Head of caudate nucleus (tissue), 42 donors: ENCODE results near the gene NR2E3.
A peak's percentile ranks its signal among the peaks of the same experiment; 100 is the strongest.

ENCODE experiments used
- DNase-seq, 42 donors: peaks; one replicate each; pipeline versions ENCODE4 v3.0.0 to v3.0.0-alpha.2; 2020 to 2021; ENCODE audit warnings: mixed read lengths in 7 of 42
- intact Hi-C: fragments of 100-400 bp; cut with DNase I; formaldehyde crosslinking; loops from one replicate; pipeline ENCODE4 v1.15.0; 2022

NR2E3 gene

GRCh38 chr15:71788646-71789579 is 21.4 kb upstream of the NR2E3 start:
- intact Hi-C loops, result loop anchor here (10.0 kb wide), 1 partner anchor 366 kb away; no protein-coding TSS in a partner anchor
- peak in 1 of 42 donors; percentile 14 for DNase-seq

GRCh38 chr15:71789616-71790015 is 20.7 kb upstream of the NR2E3 start:
- intact Hi-C loops, result loop anchor here (10.0 kb wide), 1 partner anchor 365 kb away; no protein-coding TSS in a partner anchor
- DNase-seq, result no peak

GRCh38 chr15:71790081-71790480 is 20.3 kb upstream of the NR2E3 start:
- peak in 2 of 42 donors; percentile 23 to 32 for DNase-seq
- intact Hi-C loops, result no loop called here

GRCh38 chr15:71791975-71792374 is 18.4 kb upstream of the NR2E3 start:
- DNase-seq, result peak in 2 of 42 donors; percentile 6 to 21
- intact Hi-C loops, result no loop called here

- DNase-seq, result no peak
- intact Hi-C loops, result no loop called here
Observed at GRCh38 chr15:71792521-71792920, 17.8 kb upstream of the NR2E3 start.

- DNase-seq, result no peak
- intact Hi-C loops, result no loop called here
Observed at GRCh38 chr15:71798641-71799040, 11.7 kb upstream of the NR2E3 start.

GRCh38 chr15:71800190-71800589 is 10.2 kb upstream of the NR2E3 start:
- peak in 1 of 42 donors; percentile 8 for DNase-seq
- intact Hi-C loops, result no loop called here

- intact Hi-C loops, result no loop called here
- peak in 26 of 42 donors; percentile 19 to 76 (median 56) for DNase-seq
Observed at GRCh38 chr15:71800835-71801745, 9.3 kb upstream of the NR2E3 start.

GRCh38 chr15:71801935-71802655 is 8.3 kb upstream of the NR2E3 start:
- DNase-seq, result no peak
- intact Hi-C loops, result no loop called here

GRCh38 chr15:71802770-71803169 is 7.6 kb upstream of the NR2E3 start:
- peak in 1 of 42 donors; percentile 14 for DNase-seq
- intact Hi-C loops, result no loop called here

GRCh38 chr15:71804226-71804625 is 6.1 kb upstream of the NR2E3 start:
- intact Hi-C loops, result no loop called here
- peak in 1 of 42 donors; percentile 18 for DNase-seq

GRCh38 chr15:71804695-71805470 is 5.5 kb upstream of the NR2E3 start:
- intact Hi-C loops, result no loop called here
- DNase-seq, result peak in 1 of 42 donors; percentile 23

GRCh38 chr15:71806452-71806931 is 3.9 kb upstream of the NR2E3 start:
- intact Hi-C loops, result no loop called here
- peak in 1 of 42 donors; percentile 25 for DNase-seq

GRCh38 chr15:71807125-71807629 is 3.2 kb upstream of the NR2E3 start:
- peak in 1 of 42 donors; percentile 22 for DNase-seq
- intact Hi-C loops, result no loop called here

GRCh38 chr15:71807691-71808091 is 2.7 kb upstream of the NR2E3 start:
- intact Hi-C loops, result no loop called here
- DNase-seq, result peak in 1 of 42 donors; percentile 35

- intact Hi-C loops, result no loop called here
- peak in 1 of 42 donors; percentile 21 for DNase-seq
Observed at GRCh38 chr15:71808311-71809020, 1.9 kb upstream of the NR2E3 start.

- DNase-seq, result peak in 1 of 42 donors; percentile 7
- intact Hi-C loops, result no loop called here
Observed at GRCh38 chr15:71809346-71809745, 1.0 kb upstream of the NR2E3 start.
